T-helper 1 cell treated with Interleukin-12 subunit alpha and Interleukin-12 subunit beta and Interleukin-4 antibody, amounts not matched to agents 30 μg/mL and 1 μg/mL, for 36 hours (primary cell): ENCODE measurements around the gene DKK3.

Experiments
- H3K27ac Mint-ChIP-seq: one replicate; pipeline ENCODE4 v1.8.0; 2021; ENCODE audit warnings: mild to moderate bottlenecking, mixed read lengths
- H3K27me3 Mint-ChIP-seq: one replicate; pipeline ENCODE4 v1.8.0; 2021; ENCODE audit warnings: low read depth, mixed read lengths
- H3K36me3 Mint-ChIP-seq: one replicate; pipeline ENCODE4 v1.8.0; 2021; ENCODE audit warnings: low read depth, mixed read lengths
- H3K4me1 Mint-ChIP-seq: one replicate; pipeline ENCODE4 v1.8.0; 2021; ENCODE audit warnings: low read depth, mixed read lengths
- H3K4me3 Mint-ChIP-seq: one replicate; pipeline ENCODE4 v1.8.0; 2021; ENCODE audit warnings: mild to moderate bottlenecking, moderate library complexity, mixed read lengths
- H3K9me3 Mint-ChIP-seq: one replicate; pipeline ENCODE4 v1.8.0; 2021; ENCODE audit warnings: mixed read lengths

The DKK3 gene

GRCh38 chr11:11985954-11986949 is 22.2 kb downstream of the DKK3 start:
- H3K27ac Mint-ChIP-seq: no peak overlapping the region

DNA sequence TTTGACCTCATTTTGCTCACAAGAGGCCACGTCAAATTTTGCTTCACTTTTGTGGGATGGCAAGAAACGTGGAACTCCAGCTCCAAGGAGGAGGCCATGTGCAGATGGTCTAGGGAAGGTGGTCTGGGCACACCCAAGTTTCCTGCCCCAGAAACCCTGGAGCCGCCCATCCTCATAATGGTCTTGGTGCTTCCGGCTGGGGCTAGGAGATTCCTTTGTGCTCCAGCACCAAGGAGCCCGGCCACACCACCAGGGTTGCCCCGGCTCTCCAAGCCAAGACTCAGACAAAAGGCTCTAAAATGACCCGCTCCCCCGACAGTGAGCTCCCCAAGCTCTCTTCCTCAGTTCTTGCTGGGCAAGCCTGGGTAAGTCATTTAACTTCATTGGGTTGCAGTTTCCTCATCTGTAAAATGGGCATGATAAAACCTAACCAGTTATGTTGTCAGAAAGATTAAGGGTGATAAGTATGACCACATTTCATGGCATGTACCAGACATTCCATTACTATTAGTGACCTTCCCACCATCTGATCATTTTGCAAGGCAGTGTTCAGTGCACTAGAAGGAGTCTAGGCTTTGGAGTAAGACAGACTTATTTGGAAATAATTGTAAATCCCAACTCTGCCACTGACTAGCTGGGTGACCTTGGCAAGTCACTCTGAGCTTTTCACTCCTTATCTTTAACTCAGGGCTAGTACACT is 23.3 kb downstream of the DKK3 start:
- H3K4me3 Mint-ChIP-seq: no peak overlapping the region
- H3K36me3 Mint-ChIP-seq: no peaks in the 10 kb centered on the region
- peaks cover 3% of the 10 kb centered on the region for H3K4me1 Mint-ChIP-seq
- no peaks in the 10 kb centered on the region for H3K9me3 Mint-ChIP-seq
- H3K27me3 Mint-ChIP-seq: peaks cover 3% of the 10 kb centered on the region
- no peak overlapping the region for H3K27ac Mint-ChIP-seq

More at GRCh38 chr11:11985954-11986949, 22.2 kb downstream of the DKK3 start:
- H3K36me3 Mint-ChIP-seq: no peaks in the 10 kb centered on the region
- H3K9me3 Mint-ChIP-seq: no peaks in the 10 kb centered on the region
- H3K4me3 Mint-ChIP-seq: no peak overlapping the region
- H3K4me1 Mint-ChIP-seq: peaks cover 3% of the 10 kb centered on the region
- H3K27me3 Mint-ChIP-seq: peaks cover 3% of the 10 kb centered on the region

GRCh38 chr11:11984563-11984962 is 23.9 kb downstream of the DKK3 start:
- H3K36me3 Mint-ChIP-seq: no peaks in the 10 kb centered on the region
- no peak overlapping the region for H3K4me3 Mint-ChIP-seq
- peaks cover 3% of the 10 kb centered on the region for H3K4me1 Mint-ChIP-seq
- H3K27ac Mint-ChIP-seq: no peak overlapping the region
- H3K27me3 Mint-ChIP-seq: peaks cover 3% of the 10 kb centered on the region
- no peaks in the 10 kb centered on the region for H3K9me3 Mint-ChIP-seq

GRCh38 chr11:11983427-11983826 is 25.0 kb downstream of the DKK3 start:
- H3K4me3 Mint-ChIP-seq: no peak overlapping the region
- H3K4me1 Mint-ChIP-seq: peaks cover 3% of the 10 kb centered on the region
- H3K9me3 Mint-ChIP-seq: no peaks in the 10 kb centered on the region
- H3K36me3 Mint-ChIP-seq: no peaks in the 10 kb centered on the region
- peaks cover 1% of the 10 kb centered on the region for H3K27me3 Mint-ChIP-seq
- H3K27ac Mint-ChIP-seq: no peak overlapping the region

DNA sequence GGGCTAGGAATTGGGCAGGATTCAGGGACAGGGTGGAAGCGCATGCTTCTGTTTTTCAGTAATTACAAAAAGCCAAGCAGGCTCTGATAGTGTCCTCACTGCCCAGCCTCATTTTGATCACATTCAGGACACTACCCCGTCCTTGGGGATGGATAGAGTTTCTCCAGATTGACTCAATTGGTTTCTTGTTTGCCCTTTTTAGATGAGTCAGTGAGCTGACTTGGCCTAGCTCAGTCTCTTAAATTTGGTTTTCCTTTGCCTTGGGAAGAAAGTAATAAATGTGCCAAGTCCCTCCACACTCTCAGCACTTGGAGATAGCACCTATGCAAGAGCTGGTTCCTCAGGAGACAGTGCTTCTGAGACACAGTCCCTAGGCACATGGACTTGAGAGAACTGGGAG is 25.5 kb downstream of the DKK3 start:
- Mint-ChIP-seq H3K9me3 (no peaks in the 10 kb centered on the region), H3K36me3 (no peaks in the 10 kb centered on the region), H3K27ac (no peak overlapping the region), H3K4me1 (peaks cover 3% of the 10 kb centered on the region), H3K4me3 (no peak overlapping the region), H3K27me3 (peaks cover 4% of the 10 kb centered on the region)

GRCh38 chr11:11982461-11982860 is 26.0 kb downstream of the DKK3 start:
- peaks cover 4% of the 10 kb centered on the region for H3K27me3 Mint-ChIP-seq
- no peak overlapping the region for H3K4me3 Mint-ChIP-seq
- peaks cover 1% of the 10 kb centered on the region for H3K4me1 Mint-ChIP-seq
- no peaks in the 10 kb centered on the region for H3K36me3 Mint-ChIP-seq
- H3K27ac Mint-ChIP-seq: no peak overlapping the region
- H3K9me3 Mint-ChIP-seq: no peaks in the 10 kb centered on the region

DNA sequence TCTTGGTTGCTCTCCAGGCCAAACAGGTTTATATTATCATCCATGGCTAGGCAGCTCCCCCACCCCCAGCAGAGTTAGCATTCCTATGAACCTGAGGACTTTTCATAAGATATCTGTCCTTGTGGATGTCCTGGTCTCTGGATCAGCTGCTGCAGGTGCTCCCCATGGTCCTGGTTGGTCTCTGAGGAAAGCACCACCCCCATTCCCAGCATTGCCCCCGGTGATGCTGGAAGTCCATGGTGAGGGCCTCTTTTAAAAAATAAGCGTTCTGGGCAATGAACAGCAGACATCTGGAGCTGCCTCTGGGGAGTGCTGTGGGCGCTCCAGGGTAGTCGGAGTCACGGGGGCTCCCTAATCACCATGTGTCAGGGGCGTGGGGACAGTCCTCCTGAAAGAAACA is 26.6 kb downstream of the DKK3 start:
- Mint-ChIP-seq H3K4me1 (no peaks in the 10 kb centered on the region), H3K4me3 (no peak overlapping the region), H3K27ac (no peak overlapping the region), H3K36me3 (no peaks in the 10 kb centered on the region), H3K27me3 (peaks cover 4% of the 10 kb centered on the region), H3K9me3 (no peaks in the 10 kb centered on the region)

DNA sequence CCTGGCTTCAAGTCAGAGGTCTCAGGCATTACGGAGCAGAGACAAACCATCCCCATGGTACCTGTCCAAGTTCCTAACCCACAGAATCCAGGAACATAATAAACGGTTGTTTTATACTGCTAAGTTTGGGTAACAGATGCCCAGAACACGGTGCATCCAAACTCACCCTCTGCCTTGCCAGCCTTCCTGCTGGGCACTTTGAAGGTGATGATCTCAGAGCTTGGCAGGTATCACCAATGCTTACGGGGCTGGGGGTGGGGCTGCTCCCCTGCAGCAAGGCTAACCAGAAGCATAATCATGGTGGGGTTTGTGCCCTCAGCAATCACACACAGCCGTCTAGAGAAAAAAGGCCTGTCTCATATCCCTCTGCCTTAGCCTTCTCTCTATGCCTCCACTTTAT is 27.1 kb downstream of the DKK3 start:
- no peak overlapping the region for H3K4me3 Mint-ChIP-seq
- no peaks in the 10 kb centered on the region for H3K36me3 Mint-ChIP-seq
- H3K27me3 Mint-ChIP-seq: peaks cover 4% of the 10 kb centered on the region
- H3K27ac Mint-ChIP-seq: no peak overlapping the region
- H3K4me1 Mint-ChIP-seq: no peaks in the 10 kb centered on the region
- no peaks in the 10 kb centered on the region for H3K9me3 Mint-ChIP-seq

- H3K27ac Mint-ChIP-seq: no peak overlapping the region
- no peaks in the 10 kb centered on the region for H3K4me1 Mint-ChIP-seq
- H3K27me3 Mint-ChIP-seq: peaks cover 4% of the 10 kb centered on the region
- H3K9me3 Mint-ChIP-seq: no peaks in the 10 kb centered on the region
- no peak overlapping the region for H3K4me3 Mint-ChIP-seq
- H3K36me3 Mint-ChIP-seq: no peaks in the 10 kb centered on the region
These were observed 27.6 kb downstream of the DKK3 start for GRCh38 chr11:11980841-11981308.

DNA sequence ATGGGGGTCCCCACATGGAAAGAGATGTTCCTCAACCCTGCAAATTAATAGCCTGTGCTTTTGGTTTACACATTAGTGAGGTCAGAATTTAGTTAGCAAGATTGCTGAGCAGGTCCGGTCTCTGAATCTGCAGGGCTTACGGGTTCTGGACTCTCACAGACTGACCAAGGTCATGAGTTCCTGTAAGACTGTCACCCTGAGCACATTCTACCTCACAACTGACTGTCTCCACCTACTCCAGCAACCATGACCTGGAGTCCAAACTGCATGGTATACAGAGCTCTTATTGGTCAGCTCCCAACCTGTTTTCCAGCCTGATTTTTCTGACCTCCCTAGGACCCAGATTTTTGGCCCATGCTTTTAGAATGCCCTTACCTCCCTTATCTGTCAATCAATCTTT is 28.2 kb downstream of the DKK3 start:
- no peak overlapping the region for H3K27ac Mint-ChIP-seq
- no peak overlapping the region for H3K4me3 Mint-ChIP-seq
- H3K36me3 Mint-ChIP-seq: no peaks in the 10 kb centered on the region
- peaks cover 4% of the 10 kb centered on the region for H3K27me3 Mint-ChIP-seq
- H3K4me1 Mint-ChIP-seq: no peaks in the 10 kb centered on the region
- no peaks in the 10 kb centered on the region for H3K9me3 Mint-ChIP-seq

DNA sequence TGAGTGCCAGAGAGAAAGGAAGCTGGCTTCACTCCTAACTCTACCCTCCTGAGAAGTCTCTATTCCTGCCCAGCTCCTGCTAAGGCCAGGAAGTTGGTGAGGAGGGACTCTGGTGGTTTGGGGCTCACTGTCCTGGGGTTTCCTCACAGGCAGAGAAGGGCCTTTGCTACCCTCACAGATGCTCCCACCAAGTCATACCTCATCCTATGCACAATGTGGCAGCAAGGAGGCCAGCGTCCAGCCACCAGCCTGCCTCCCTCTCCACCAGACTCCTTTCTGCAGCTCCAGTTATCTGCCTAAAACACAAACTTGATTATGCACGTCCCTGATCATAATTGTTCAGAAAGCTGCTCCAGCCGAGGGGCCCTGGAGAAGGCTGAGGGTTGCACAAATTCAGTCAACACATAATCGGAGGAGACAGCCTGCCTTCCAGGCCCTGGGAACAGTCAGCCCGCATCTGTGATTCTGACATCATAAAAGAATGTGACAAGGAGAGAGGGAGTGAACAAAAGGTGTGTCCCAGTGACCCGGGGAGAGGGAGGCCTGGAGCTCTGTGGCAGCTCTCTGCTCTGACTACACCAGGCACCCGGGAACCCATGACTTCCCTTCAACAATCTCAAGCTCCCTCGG is 28.8 kb downstream of the DKK3 start:
- H3K4me3 Mint-ChIP-seq: no peak overlapping the region
- peaks cover 3% of the 10 kb centered on the region for H3K4me1 Mint-ChIP-seq
- H3K27ac Mint-ChIP-seq: no peak overlapping the region
- peaks cover 4% of the 10 kb centered on the region for H3K27me3 Mint-ChIP-seq
- H3K36me3 Mint-ChIP-seq: no peaks in the 10 kb centered on the region
- H3K9me3 Mint-ChIP-seq: no peaks in the 10 kb centered on the region

DNA sequence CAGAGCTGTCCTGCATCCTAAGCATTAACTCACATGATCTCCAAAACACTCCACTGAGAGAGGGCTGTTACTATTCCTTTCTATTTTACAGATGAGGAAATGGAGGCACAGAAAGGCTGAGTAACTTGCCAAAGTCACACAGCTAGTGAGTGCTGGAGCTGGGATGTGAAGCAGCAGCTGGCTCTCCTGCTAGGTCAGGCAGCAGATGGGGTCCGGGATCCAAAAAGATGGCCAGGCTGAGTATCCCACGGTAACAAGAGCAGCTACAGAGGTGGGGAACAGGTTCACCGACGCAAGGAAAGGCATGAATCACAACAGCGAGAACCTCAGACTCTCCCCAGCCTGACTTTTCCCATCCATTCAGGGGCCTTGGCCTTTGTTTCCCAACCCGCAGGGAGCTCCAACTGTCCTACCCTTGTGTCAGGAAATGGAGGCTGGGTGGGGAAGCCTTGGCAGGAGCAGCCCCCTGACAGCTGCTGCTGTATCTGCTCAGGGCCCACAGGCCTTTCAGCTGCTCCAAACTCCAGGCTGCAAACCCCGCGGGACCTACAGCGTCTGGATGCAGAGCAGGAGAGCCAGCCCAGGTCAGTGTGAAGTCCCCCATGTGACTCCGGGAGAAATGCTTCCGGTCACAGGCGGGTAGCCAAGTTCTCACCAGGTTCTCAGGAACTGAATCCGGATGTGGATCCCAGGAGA is 29.5 kb downstream of the DKK3 start:
- Mint-ChIP-seq H3K4me3 (no peak overlapping the region), H3K27ac (no peak overlapping the region), H3K4me1 (peaks cover 3% of the 10 kb centered on the region), H3K27me3 (peaks cover 4% of the 10 kb centered on the region), H3K9me3 (no peaks in the 10 kb centered on the region), H3K36me3 (no peaks in the 10 kb centered on the region)

GRCh38 chr11:11978098-11978637 is 30.3 kb downstream of the DKK3 start:
- H3K36me3 Mint-ChIP-seq: no peaks in the 10 kb centered on the region
- no peak overlapping the region for H3K27ac Mint-ChIP-seq
- no peaks in the 10 kb centered on the region for H3K9me3 Mint-ChIP-seq
- H3K27me3 Mint-ChIP-seq: peaks cover 4% of the 10 kb centered on the region
- no peak overlapping the region for H3K4me3 Mint-ChIP-seq
- peaks cover 3% of the 10 kb centered on the region for H3K4me1 Mint-ChIP-seq
